Activated CD4-positive, alpha-beta T cell treated with anti-CD3 and anti-CD28 coated beads for 48 hours (primary cell): ENCODE data around the gene NAIP.
"Not testable (repeated sequence)": the region's sequence is repeated elsewhere in the genome, so short reads cannot be mapped to it uniquely, and the experiment has no call there.

Experiments used
- DNase-seq: peaks from one replicate; pipeline ENCODE4 v3.0.0-alpha.2; 2020

NAIP gene, protein sequence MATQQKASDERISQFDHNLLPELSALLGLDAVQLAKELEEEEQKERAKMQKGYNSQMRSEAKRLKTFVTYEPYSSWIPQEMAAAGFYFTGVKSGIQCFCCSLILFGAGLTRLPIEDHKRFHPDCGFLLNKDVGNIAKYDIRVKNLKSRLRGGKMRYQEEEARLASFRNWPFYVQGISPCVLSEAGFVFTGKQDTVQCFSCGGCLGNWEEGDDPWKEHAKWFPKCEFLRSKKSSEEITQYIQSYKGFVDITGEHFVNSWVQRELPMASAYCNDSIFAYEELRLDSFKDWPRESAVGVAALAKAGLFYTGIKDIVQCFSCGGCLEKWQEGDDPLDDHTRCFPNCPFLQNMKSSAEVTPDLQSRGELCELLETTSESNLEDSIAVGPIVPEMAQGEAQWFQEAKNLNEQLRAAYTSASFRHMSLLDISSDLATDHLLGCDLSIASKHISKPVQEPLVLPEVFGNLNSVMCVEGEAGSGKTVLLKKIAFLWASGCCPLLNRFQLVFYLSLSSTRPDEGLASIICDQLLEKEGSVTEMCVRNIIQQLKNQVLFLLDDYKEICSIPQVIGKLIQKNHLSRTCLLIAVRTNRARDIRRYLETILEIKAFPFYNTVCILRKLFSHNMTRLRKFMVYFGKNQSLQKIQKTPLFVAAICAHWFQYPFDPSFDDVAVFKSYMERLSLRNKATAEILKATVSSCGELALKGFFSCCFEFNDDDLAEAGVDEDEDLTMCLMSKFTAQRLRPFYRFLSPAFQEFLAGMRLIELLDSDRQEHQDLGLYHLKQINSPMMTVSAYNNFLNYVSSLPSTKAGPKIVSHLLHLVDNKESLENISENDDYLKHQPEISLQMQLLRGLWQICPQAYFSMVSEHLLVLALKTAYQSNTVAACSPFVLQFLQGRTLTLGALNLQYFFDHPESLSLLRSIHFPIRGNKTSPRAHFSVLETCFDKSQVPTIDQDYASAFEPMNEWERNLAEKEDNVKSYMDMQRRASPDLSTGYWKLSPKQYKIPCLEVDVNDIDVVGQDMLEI (N-terminal part only)

DNA sequence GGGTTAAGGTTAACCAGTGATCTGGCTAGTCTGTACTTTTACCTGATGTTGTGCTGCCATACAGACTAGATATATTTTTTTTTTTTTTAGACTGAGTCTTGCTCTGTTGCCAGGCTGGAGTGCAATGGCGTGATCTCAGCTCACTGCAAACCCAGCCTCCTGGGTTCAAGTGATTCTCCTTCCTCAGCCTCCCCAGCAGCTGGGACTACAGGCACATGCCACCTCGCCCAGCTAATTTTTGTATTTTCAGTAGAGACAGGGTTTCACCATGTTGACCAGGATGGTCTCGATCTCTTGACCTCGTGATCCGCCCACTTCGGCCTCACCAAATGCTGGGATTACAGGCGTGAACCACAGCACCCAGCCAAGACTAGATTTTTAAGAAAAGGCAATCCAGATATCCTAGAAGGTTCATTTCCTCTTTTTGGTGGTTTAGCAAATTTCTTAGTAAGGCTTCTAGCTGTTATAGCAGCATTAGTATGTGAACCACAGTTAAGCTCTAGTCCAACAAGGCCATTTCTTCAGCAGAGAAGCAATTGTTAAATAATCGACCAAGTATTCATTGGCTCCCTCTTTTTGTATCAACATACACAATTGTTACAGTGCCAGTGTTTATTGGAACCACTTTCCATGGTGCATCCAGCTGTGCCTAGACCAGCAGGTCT is at the start of gene NAIP:
TSS of gene NAIP (minus strand) at position 51 of the 665 bp plus-strand sequence. CDS start 12,424 bp downstream, outside the sequence.
- DNase-seq: not testable (repeated sequence)

- DNase-seq: not testable (repeated sequence)
Measured at GRCh38 chr5:71067262-71067928, 42.3 kb upstream of the NAIP start, which contains the start of gene GTF2H2. TSS of gene GTF2H2 (minus strand) at chr5:71067676. CDS start at chr5:71062763, 4,913 bp downstream.

DNA sequence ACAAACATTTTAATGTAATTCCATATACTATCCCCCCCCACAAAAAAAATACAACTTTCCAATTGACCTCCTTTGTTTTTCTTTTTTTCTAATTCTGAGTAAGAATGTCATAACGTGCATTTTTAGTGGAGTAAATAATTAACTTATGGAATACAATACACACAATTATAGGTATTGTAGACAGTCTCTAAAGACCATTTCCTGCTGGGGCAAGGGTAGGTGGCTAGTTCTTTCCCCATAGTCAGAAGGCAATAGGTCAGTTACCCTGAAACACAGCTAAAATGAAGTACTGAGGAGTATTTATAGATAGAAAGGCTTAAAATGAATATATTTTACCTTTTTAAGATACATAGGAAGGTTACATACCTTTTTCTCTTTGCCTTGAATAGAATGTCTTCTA is 36.2 kb upstream of the NAIP start:
- not testable (repeated sequence) for DNase-seq

DNA sequence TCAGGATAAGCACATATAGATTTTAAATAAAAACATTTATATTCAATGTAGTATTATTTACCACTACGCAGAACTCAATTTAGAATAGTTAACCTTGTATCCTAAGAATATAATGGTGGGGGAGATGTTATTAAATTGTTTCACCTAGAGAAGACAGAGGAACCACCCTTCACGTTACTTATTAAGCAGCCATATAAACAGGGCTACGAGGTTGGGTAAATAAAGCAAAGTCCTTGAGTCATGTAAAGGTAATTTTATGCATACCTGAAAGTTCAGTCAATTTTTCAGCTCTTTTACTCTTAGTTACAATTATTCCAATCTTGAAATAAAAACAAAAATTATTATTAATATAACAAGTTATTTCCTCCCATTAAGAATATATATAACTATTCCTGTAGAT is 34.3 kb upstream of the NAIP start:
- not testable (repeated sequence) for DNase-seq

DNA sequence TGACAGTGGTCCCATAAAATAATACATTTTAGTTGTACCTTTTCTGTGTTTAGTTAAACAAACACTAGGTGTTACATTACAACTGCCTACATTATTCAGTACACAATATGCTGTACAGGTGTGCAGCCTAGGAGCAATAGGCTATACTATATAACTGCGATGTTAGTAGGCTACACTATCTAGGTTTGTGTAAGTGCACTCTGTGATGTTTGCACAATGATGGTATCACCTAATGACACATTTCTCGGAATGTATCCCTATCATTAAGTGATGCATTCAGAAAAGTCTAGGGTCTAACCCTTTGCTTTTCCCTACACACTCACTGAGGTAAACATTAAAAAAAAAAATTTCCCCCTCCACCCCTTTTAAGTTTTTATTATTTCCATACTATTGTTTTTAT is 19.7 kb upstream of the NAIP start:
- DNase-seq: not testable (repeated sequence)

GRCh38 chr5:71044128-71044527 is 19.0 kb upstream of the NAIP start:
- not testable (repeated sequence) for DNase-seq

GRCh38 chr5:71031046-71031776 is 6.1 kb upstream of the NAIP start:
- DNase-seq: not testable (repeated sequence)

DNA sequence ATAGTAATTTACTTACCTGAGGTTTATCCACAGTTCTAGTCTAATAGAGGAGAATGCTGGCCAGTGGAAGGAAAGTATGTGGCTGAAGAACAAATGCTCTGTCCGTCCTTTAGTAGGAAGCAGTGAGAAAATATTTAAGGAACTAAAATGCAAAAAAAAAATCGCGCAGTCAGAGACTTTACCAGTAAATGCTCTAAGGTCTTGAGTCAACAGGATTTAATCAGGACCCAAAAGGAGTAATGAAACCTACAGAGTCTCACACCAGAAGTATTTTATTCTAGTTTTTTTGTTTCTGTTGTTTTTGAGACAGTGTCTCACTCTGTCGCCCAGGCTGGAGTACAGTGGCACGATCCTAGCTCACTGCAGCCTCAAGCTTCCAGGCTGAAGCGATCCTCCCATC is 4.5 kb downstream of the NAIP start:
- not testable (repeated sequence) for DNase-seq

GRCh38 chr5:71018376-71019005 is 6.6 kb downstream of the NAIP start:
- not testable (repeated sequence) for DNase-seq

DNA sequence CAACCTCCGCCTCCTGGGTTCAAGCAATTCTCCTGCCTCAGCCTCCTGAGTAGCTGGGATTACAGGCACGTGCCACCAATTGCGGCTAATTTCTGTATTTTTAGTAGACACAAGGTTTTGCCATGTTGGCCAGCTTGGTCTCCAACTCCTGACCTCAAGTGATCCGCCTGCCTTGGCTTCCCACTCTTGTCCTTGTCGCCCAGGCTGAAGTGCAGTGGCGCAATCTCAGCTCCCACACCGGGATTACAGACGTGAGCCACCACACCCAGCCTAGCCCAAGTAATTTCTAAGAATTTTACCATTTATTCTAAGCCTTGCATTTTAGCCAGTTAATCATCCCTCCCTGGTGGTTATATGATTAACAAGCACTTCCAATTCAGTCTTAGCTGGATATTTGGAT is 11.0 kb downstream of the NAIP start:
- DNase-seq: no peak

- no peak for DNase-seq
Measured at GRCh38 chr5:71013575-71013974, 11.6 kb downstream of the NAIP start.

- no peak for DNase-seq
Measured at GRCh38 chr5:71011194-71011792, 13.8 kb downstream of the NAIP start.

GRCh38 chr5:71006983-71007382 is 18.2 kb downstream of the NAIP start:
- not testable (repeated sequence) for DNase-seq

- not testable (repeated sequence) for DNase-seq
Measured at GRCh38 chr5:70984882-70985281, 40.3 kb downstream of the NAIP start.

GRCh38 chr5:70967220-70967619 is 57.9 kb downstream of the NAIP start:
- DNase-seq: not testable (repeated sequence)

DNA sequence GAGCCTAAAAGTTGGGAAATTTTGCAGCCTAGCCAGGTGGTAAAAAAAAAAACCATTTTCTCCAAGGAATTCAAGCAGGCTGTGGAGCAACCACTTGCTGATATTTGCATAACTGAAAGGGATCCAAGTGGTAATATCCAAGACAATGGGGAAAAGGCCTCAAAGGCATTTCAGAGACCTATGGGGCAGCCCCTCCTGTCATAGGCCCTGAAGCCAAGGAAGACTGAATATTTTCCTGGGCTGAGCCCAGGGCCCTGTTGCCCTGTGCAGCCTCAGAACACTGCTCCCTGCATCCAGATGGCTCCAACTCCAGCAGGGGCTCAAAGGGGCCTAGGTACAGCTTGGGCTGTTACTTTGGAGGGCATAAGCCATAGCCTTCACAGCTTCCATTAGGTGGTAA is 60.6 kb downstream of the NAIP start:
- DNase-seq: not testable (repeated sequence)

GRCh38 chr5:70953068-70953467 is 72.1 kb downstream of the NAIP start:
- DNase-seq: not testable (repeated sequence)

DNA sequence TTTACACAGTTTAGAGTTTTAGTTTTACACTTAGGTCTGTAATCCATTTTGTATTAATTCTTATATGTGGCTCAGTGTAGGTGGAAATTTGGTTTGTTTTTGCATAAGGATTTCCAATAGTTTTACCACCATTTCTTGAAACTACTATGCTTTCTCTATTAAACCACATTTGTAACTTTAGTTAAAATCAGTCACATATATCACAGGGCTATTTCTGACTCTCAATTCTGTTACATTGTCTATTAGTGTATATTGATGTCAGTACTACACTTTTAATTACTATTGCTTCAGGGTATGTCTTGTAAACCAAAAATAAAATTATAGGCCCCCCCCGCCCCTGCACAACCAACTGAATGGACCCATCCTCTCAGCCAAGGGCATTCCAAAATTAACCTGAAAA is 92.6 kb downstream of the NAIP start:
- DNase-seq: not testable (repeated sequence)

- DNase-seq: not testable (repeated sequence)
Measured at GRCh38 chr5:70931709-70932368, 93.3 kb downstream of the NAIP start.

- DNase-seq: not testable (repeated sequence)
Measured at GRCh38 chr5:70925211-70925562, 100.0 kb downstream of the NAIP start.
